K562 (cell line): Measurements from ENCODE around the gene MYH7B. TPM values are rescaled to one million over a fixed set of nuclear protein-coding genes. Genes with fewer than 3 reads are reported as not detected.

Experiments used
- ATAC-seq: fragments of 200-7000 bp; cut with Tn5 transposase; 3 replicates; pipeline ENCODE4 v1.9.1; 2020; ENCODE audit warnings: moderate library complexity
- BruUV-seq: library from RNA; stranded (reverse); fragments of 400-500 nt; replicated peaks from 2 replicates; lab custom pipeline; 2021; lab: Mats Ljungman, UMichigan
- CTCF ChIA-PET: fragments of 300-600 bp; formaldehyde crosslinking; extraction: SDS; loops from one replicate; lab custom pipeline; 2021; ENCODE audit warnings: low intra/inter-chr PET ratio; lab: Yijun Ruan, JAX
- POLR2A ChIA-PET: fragments of 300-600, 350-650 bp; sonication (Branson Sonifier 250); formaldehyde crosslinking; extraction: SDS; loops from one replicate; lab custom pipeline; 2021; ENCODE audit warnings: antibody characterized with exemption, inconsistent platforms; lab: Yijun Ruan, JAX
- DNase-seq, 4 experiments: peaks; one replicate each; pipeline versions ENCODE4 v3.0.0 to v3.0.0-alpha.2; 2011 to 2018; ENCODE audit warnings: low spot score in 3 of 4, mixed read lengths in 3 of 4; ENCODE audit errors: extremely low read depth in 1 of 4
- FAIRE-seq: peaks from 2 replicates; lab custom pipeline; 2011; peaks lifted over from hg19 to GRCh38; lab: Jason Lieb, UNC
- H2AFZ ChIP-seq: 2 replicates; pipeline ENCODE4 v1.6.0; 2011; ENCODE audit warnings: low read depth, low read length, control low read depth, inconsistent platforms
- H3K27ac ChIP-seq: fragments of 200-600 bp; 3 replicates; pipeline ENCODE4 v1.8.0; 2011; ENCODE audit warnings: low read depth, mild to moderate bottlenecking, control low read depth, inconsistent platforms, low read length, moderate library complexity, mixed read lengths; ENCODE audit errors: extremely low read depth
- H3K27me3 ChIP-seq, 2 experiments: fragments of 300-600 bp in 1 of 2; 2 replicates in 1 of 2; 3 replicates in 1 of 2; pipeline versions ENCODE4 v1.6.0 to v1.8.0; 2011; ENCODE audit warnings: inconsistent platforms in 2 of 2, low read length in 2 of 2, mild to moderate bottlenecking in 1 of 2, mixed read lengths in 1 of 2, moderate library complexity in 1 of 2; ENCODE audit not compliant: control insufficient read depth in 2 of 2, insufficient read depth in 2 of 2
- H3K36me3 ChIP-seq: fragments of 300-600 bp; 3 replicates; pipeline ENCODE4 v1.8.0; 2011; ENCODE audit warnings: mild to moderate bottlenecking, low read length, inconsistent platforms; ENCODE audit not compliant: control insufficient read depth, insufficient read depth
- H3K4me1 ChIP-seq, 2 experiments: fragments of 200-600 bp in 1 of 2; replicated peaks in 1 of 2; 2 replicates in 1 of 2; 3 replicates in 1 of 2; pipeline versions ENCODE4 v1.5.1 to v1.8.0; 2011; ENCODE audit warnings: inconsistent platforms in 2 of 2, low read length in 2 of 2, mild to moderate bottlenecking in 1 of 2, mixed read lengths in 1 of 2, moderate library complexity in 1 of 2; ENCODE audit not compliant: control insufficient read depth in 2 of 2, insufficient read depth in 2 of 2
- H3K4me2 ChIP-seq: 2 replicates; pipeline ENCODE4 v1.6.1; 2011; ENCODE audit warnings: low read length, control low read depth, inconsistent platforms, mixed read lengths; ENCODE audit not compliant: insufficient read depth
- H3K4me3 ChIP-seq: fragments of 200-600 bp; sonication (generic), shearing (Covaris generic); 2 replicates; pipeline ENCODE4 v1.5.1; 2016; ENCODE audit warnings: control low read depth, inconsistent platforms
- H3K79me2 ChIP-seq: fragments of 200-600 bp; 3 replicates; pipeline ENCODE4 v1.8.0; 2011; ENCODE audit warnings: low read length, inconsistent platforms; ENCODE audit not compliant: control insufficient read depth, insufficient read depth
- H3K9ac ChIP-seq, 2 experiments: 2 replicates each; pipeline versions ENCODE4 v1.6.0 to v1.6.1; 2011; ENCODE audit warnings: low read depth in 2 of 2, low read length in 2 of 2, control low read depth in 1 of 2, inconsistent platforms in 1 of 2, mild to moderate bottlenecking in 1 of 2, mixed read lengths in 1 of 2; ENCODE audit not compliant: insufficient read depth in 1 of 2
- H3K9me1 ChIP-seq: one replicate; pipeline ENCODE4 v1.6.0; 2011; ENCODE audit warnings: inconsistent platforms, mild to moderate bottlenecking, low read length, moderate library complexity; ENCODE audit not compliant: control insufficient read depth, insufficient read depth
- H3K9me3 ChIP-seq: replicated peaks from 2 replicates; pipeline ENCODE4 v1.5.1; 2011; ENCODE audit warnings: low read depth, low read length, inconsistent platforms; ENCODE audit not compliant: control insufficient read depth, insufficient read depth
- H4K20me1 ChIP-seq: replicated peaks from 2 replicates; pipeline ENCODE4 v1.6.1; 2011; ENCODE audit warnings: low read length, inconsistent platforms, mixed read lengths; ENCODE audit not compliant: control insufficient read depth, insufficient read depth
- ARNT ChIP-seq, 2 experiments: fragments of 450-650 bp; IDR thresholded peaks; 2 replicates each; pipeline ENCODE4 v1.6.1; 2016; ENCODE audit warnings: mild to moderate bottlenecking in 1 of 2
- BCOR ChIP-seq: fragments of 450-650 bp; IDR thresholded peaks from 2 replicates; pipeline ENCODE4 v1.6.1; 2016
- CBX3 ChIP-seq, 2 experiments: IDR thresholded peaks; 1 replicate in 1 of 2; 2 replicates in 1 of 2; pipeline ENCODE4 v1.6.1; 2012; ENCODE audit warnings: inconsistent platforms in 2 of 2, low read length in 2 of 2, borderline replicate concordance in 1 of 2, control low read depth in 1 of 2
- CHD1 ChIP-seq: fragments of 200-600 bp; sonication (generic); IDR thresholded peaks from one replicate; pipeline ENCODE4 v1.6.1; 2012; ENCODE audit warnings: mild to moderate bottlenecking, moderate library complexity, low read length, inconsistent platforms
- CXXC5 ChIP-seq: fragments of 250-450 bp; sonication (Bioruptor Pico); IDR thresholded peaks from 2 replicates; pipeline ENCODE4 v1.8.0; 2022; ENCODE audit warnings: inconsistent platforms, mild to moderate bottlenecking, moderate library complexity
- EGR1 ChIP-seq: fragments of 450-650 bp; conservative IDR thresholded peaks from 2 replicates; pipeline ENCODE4 v1.6.1; 2017; ENCODE audit warnings: mild to moderate bottlenecking
- EHMT2 ChIP-seq: fragments of 450-650 bp; IDR thresholded peaks from 2 replicates; pipeline ENCODE4 v1.6.1; 2018; ENCODE audit warnings: antibody characterized with exemption
- ELF1 ChIP-seq: fragments of 200-800 bp; sonication (Bioruptor generic); IDR thresholded peaks from 2 replicates; pipeline ENCODE4 v1.6.1; 2016; ENCODE audit warnings: missing genetic modification characterization, missing compliant biosample characterization
- ESRRB ChIP-seq: fragments of 250-450 bp; sonication (Bioruptor Pico); IDR thresholded peaks from 2 replicates; pipeline ENCODE4 v1.5.0; 2020; ENCODE audit warnings: mild to moderate bottlenecking, moderate library complexity, borderline replicate concordance
- FOXJ3 ChIP-seq: sonication (generic); formaldehyde crosslinking; IDR thresholded peaks from 2 replicates; pipeline ENCODE4 v1.4.0; 2020; ENCODE audit warnings: mild to moderate bottlenecking, missing genetic modification reagents
- HCFC1 ChIP-seq: IDR thresholded peaks from 2 replicates; pipeline ENCODE4 v1.6.1; 2012; ENCODE audit warnings: low read depth, low read length, improper control_type of control experiment
- IFI16 ChIP-seq: fragments of 250-450 bp; sonication (Bioruptor Pico); IDR thresholded peaks from 2 replicates; pipeline ENCODE4 v2.1.2; 2022; ENCODE audit warnings: mild to moderate bottlenecking, inconsistent platforms
- MTF1 ChIP-seq: fragments of 250-450 bp; sonication (Bioruptor Pico); IDR thresholded peaks from 2 replicates; pipeline ENCODE4 v1.9.0; 2021; ENCODE audit warnings: moderate library complexity, mild to moderate bottlenecking, inconsistent platforms, borderline replicate concordance
- NEUROD1 ChIP-seq: fragments of 150-350 bp; IDR thresholded peaks from 2 replicates; pipeline ENCODE4 v1.6.1; 2014; ENCODE audit warnings: borderline replicate concordance, low read length, low read depth; ENCODE audit not compliant: partially characterized antibody
- PPARD ChIP-seq: fragments of 250-450 bp; sonication (Bioruptor Pico); IDR thresholded peaks from 2 replicates; pipeline ENCODE4 v1.8.0; 2022; ENCODE audit warnings: inconsistent platforms, mild to moderate bottlenecking, moderate library complexity
- XRCC3 ChIP-seq: fragments of 450-650 bp; IDR thresholded peaks from 2 replicates; pipeline ENCODE4 v1.6.1; 2017; ENCODE audit warnings: mild to moderate bottlenecking, moderate library complexity
- ZC3H4 ChIP-seq: sonication (generic); formaldehyde crosslinking; IDR thresholded peaks from 2 replicates; pipeline ENCODE4 v1.9.0; 2021; ENCODE audit warnings: missing genetic modification reagents, borderline replicate concordance
- ZNF764 ChIP-seq: fragments of 250-450 bp; sonication (Bioruptor Pico); IDR thresholded peaks from 2 replicates; pipeline ENCODE4 v1.4.0; 2020; ENCODE audit warnings: low read depth, mild to moderate bottlenecking, moderate library complexity
- WGBS: fragments of 100-300 bp; shearing (Covaris generic); methylation state at CpG from one replicate; pipeline ENCODE4 v1.1.6; 2016; ENCODE audit warnings: low coverage, mixed read lengths; ENCODE audit not compliant: insufficient coverage; ENCODE audit errors: missing lambda C conversion rate; 5-methylcytosine and 5-hydroxymethylcytosine counted together
- in situ Hi-C: fragments of 300-500 bp; cut with MboI; formaldehyde crosslinking; loops from 4 replicates; pipeline ENCODE4 v1.15.0; 2018; ENCODE audit warnings: inconsistent platforms, mixed read lengths
- intact Hi-C: fragments of 100-400 bp; cut with micrococcal nuclease; formaldehyde crosslinking; loops from 2 replicates; pipeline ENCODE4 v1.14.2; 2022
- polyA plus RNA-seq, 8 experiments: library from polyadenylated mRNA; depleted of rRNA in 4 of 8; stranded (reverse) in 5 of 8; unstranded in 3 of 8; fragments of >200 nt; fragmentation: Nextera tagmentation in 2 of 8; fragmentation: Illumina TruSeq in 1 of 8; extraction: Ambion mirVana in 2 of 8; extraction: Trizol in 1 of 8; gene quantifications; 2 replicates each; pipeline versions ENCODE4 v1.2.1 to v1.2.3, GENCODE V29; 2011 to 2014; ENCODE audit warnings: inconsistent platforms in 1 of 8, missing spikeins in 1 of 8
- total RNA-seq, 7 experiments: library from RNA; depleted of rRNA in 6 of 7; stranded (reverse); fragments of >200 nt in 6 of 7; fragmentation: Illumina TruSeq in 2 of 7; extraction: Trizol in 2 of 7; gene quantifications; 2 replicates each; pipeline versions ENCODE4 v1.2.1 to v1.2.3, GENCODE V29; 2011 to 2021; ENCODE audit warnings: low replicate concordance in 1 of 7
- TF ChIP-seq, protein P1 (sequence below): fragments of 250-450 bp; sonication (Bioruptor Pico); IDR thresholded peaks from 2 replicates; pipeline ENCODE4 v1.4.0; 2020; ENCODE audit warnings: mild to moderate bottlenecking
- TF ChIP-seq, protein P2 (sequence below): fragments of 250-450 bp; sonication (Bioruptor Pico); IDR thresholded peaks from 2 replicates; pipeline ENCODE4 v1.5.0; 2021; ENCODE audit warnings: mild to moderate bottlenecking, borderline replicate concordance

MYH7B gene
- total and polyA plus RNA-seq, 9 of the 15 experiments (the other 6 are each of a cell fraction or from before 2014, with no cell fraction given): 0.07 to 0.34 (median 0.13) TPM; not detected in 3

DNA sequence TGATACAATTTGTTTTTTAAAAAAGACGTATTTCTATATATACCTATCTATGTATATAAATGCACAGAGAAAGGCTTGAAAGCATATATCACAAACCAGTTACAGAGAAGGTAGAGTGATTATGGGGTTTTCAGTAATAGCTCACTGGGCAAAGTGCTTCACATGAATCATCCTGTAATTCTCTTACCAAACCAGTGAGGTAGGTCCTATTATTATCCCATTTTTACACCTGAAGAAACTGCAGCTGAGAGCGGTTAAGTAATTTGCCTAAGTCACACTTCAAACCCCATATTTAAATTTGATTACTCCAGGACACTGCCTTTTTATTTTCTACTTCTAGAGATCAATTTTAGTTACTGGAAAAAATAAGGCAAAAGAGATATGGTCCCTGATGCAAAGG lies 4.4 kb upstream of the MYH7B start:
- ChIA-PET CTCF (no interaction called here), POLR2A (interaction anchor here (1.4 to 1.8 kb wide), 2 partner anchors 15 to 75 kb away, joined by 5 to 9 read pairs; partner anchors contain the start of gene ACSS2)
- in situ Hi-C loops (no loop called here), intact Hi-C loops (no loop called here)
- WGBS: 100% methylated on average over 2 of the region's 2 CpGs
- Histone ChIP-seq H3K79me2 (peaks cover 25% of the 10 kb centered on the region), H3K27me3 (no peaks in the 10 kb centered on the region), H3K4me1 (peaks cover 8 to 16% of the 10 kb centered on the region in 2 experiments; a peak in 4 of 5 replicates), H3K9me1 (no peaks in the 10 kb centered on the region), H3K9ac (peak overlapping the region in 1 of 2 experiments; percentile 10; a peak in 1 of 4 replicates), H4K20me1 (no peaks in the 10 kb centered on the region), H3K36me3 (peaks cover 60% of the 10 kb centered on the region), H2AFZ (no peak overlapping the region), H3K9me3 (no peaks in the 10 kb centered on the region), H3K4me2 (no peak overlapping the region), H3K27ac (no peak overlapping the region)
- no peak for DNase-seq
- no peak for ATAC-seq
- BruUV-seq: no TSS peak
- no peak for FAIRE-seq
- TF ChIP-seq CBX3 (IDR thresholded peaks at IDR 0.05; ENCODE audit: borderline replicate concordance in 1 of 2, low read length in 2 of 2): no peak
- TF ChIP-seq, protein P1, sequence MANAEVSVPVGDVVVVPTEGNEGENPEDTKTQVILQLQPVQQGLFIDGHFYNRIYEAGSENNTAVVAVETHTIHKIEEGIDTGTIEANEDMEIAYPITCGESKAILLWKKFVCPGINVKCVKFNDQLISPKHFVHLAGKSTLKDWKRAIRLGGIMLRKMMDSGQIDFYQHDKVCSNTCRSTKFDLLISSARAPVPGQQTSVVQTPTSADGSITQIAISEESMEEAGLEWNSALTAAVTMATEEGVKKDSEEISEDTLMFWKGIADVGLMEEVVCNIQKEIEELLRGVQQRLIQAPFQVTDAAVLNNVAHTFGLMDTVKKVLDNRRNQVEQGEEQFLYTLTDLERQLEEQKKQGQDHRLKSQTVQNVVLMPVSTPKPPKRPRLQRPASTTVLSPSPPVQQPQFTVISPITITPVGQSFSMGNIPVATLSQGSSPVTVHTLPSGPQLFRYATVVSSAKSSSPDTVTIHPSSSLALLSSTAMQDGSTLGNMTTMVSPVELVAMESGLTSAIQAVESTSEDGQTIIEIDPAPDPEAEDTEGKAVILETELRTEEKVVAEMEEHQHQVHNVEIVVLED: no peak
- TF ChIP-seq PPARD (CRISPR knock-in tag): no peak
- no peak for TF ChIP-seq MTF1 (CRISPR knock-in tag)
- no peak for TF ChIP-seq EHMT2
- no peak for TF ChIP-seq ZNF764 (CRISPR knock-in tag)
- TF ChIP-seq, protein P2, sequence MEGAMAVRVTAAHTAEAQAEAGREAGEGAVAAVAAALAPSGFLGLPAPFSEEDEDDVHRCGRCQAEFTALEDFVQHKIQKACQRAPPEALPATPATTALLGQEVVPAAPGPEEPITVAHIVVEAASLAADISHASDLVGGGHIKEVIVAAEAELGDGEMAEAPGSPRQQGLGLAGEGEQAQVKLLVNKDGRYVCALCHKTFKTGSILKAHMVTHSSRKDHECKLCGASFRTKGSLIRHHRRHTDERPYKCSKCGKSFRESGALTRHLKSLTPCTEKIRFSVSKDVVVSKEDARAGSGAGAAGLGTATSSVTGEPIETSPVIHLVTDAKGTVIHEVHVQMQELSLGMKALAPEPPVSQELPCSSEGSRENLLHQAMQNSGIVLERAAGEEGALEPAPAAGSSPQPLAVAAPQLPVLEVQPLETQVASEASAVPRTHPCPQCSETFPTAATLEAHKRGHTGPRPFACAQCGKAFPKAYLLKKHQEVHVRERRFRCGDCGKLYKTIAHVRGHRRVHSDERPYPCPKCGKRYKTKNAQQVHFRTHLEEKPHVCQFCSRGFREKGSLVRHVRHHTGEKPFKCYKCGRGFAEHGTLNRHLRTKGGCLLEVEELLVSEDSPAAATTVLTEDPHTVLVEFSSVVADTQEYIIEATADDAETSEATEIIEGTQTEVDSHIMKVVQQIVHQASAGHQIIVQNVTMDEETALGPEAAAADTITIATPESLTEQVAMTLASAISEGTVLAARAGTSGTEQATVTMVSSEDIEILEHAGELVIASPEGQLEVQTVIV (CRISPR knock-in tag): no peak
- no peak for TF ChIP-seq FOXJ3 (CRISPR knock-in tag)
- no peak for TF ChIP-seq NEUROD1
- no peak for TF ChIP-seq BCOR
- TF ChIP-seq ZC3H4: no peak
- no peak for TF ChIP-seq IFI16 (CRISPR knock-in tag)
- TF ChIP-seq ARNT (IDR thresholded peaks at IDR 0.05): no peak
- no peak for TF ChIP-seq EGR1
- no peak for TF ChIP-seq XRCC3
- no peak for TF ChIP-seq ESRRB (CRISPR knock-in tag)
- TF ChIP-seq ELF1 (tag): no peak
- no peak for TF ChIP-seq CXXC5 (CRISPR knock-in tag)
- TF ChIP-seq HCFC1: no peak
- TF ChIP-seq CHD1: no peak
- TF ChIP-seq, all 486 proteins: peak for 0
- no peak overlapping the region for H3K4me3 ChIP-seq
